NT2/D1 (cell line): Measurements from ENCODE around the gene PAK2.
"Not testable (repeated sequence)": the region's sequence is repeated elsewhere in the genome, so short reads cannot be mapped to it uniquely, and the experiment has no call there.

ENCODE experiments used
- DNase-seq: peaks from one replicate; pipeline ENCODE4 v3.0.0-alpha.2; 2011; ENCODE audit warnings: low read depth, low spot score
- H3K27me3 ChIP-seq: 2 replicates; pipeline ENCODE4 v1.6.0; 2011; ENCODE audit warnings: mild to moderate bottlenecking; ENCODE audit not compliant: insufficient read length, insufficient read depth
- H3K36me3 ChIP-seq: 2 replicates; pipeline ENCODE4 v1.6.1; 2011; ENCODE audit warnings: mild to moderate bottlenecking, low read length, mixed read lengths; ENCODE audit not compliant: insufficient read depth, insufficient read length
- H3K4me1 ChIP-seq: 2 replicates; pipeline ENCODE4 v1.5.1; 2011; ENCODE audit not compliant: insufficient read depth, insufficient read length
- H3K4me3 ChIP-seq: 2 replicates; pipeline ENCODE4 v1.5.1; 2011; ENCODE audit warnings: low read depth; ENCODE audit not compliant: insufficient read length
- H3K9ac ChIP-seq: 2 replicates; pipeline ENCODE4 v1.6.0; 2011; ENCODE audit warnings: low read depth; ENCODE audit not compliant: insufficient read length
- H3K9me3 ChIP-seq: 2 replicates; pipeline ENCODE4 v1.5.1; 2011; ENCODE audit warnings: mild to moderate bottlenecking, low read length; ENCODE audit not compliant: insufficient read depth
- SUZ12 ChIP-seq: IDR thresholded peaks from 2 replicates; pipeline ENCODE4 v1.6.1; 2011; ENCODE audit not compliant: insufficient read length, insufficient read depth; ENCODE audit errors: extremely low read depth
- YY1 ChIP-seq: IDR thresholded peaks from 2 replicates; pipeline ENCODE4 v1.6.1; 2011; ENCODE audit not compliant: insufficient read length, insufficient read depth
- ZNF274 ChIP-seq: IDR thresholded peaks from 2 replicates; pipeline ENCODE4 v1.6.1; 2011; ENCODE audit warnings: mild to moderate bottlenecking, low read depth, low read length

Gene PAK2

GRCh38 chr3:196740481-196741248 lies 1.0 kb downstream of the PAK2 start:
- Histone ChIP-seq H3K4me1 (no peaks in the 10 kb centered on the region), H3K9ac (peak overlapping the region; percentile 98), H3K36me3 (peaks cover 3% of the 10 kb centered on the region), H3K27me3 (no peaks in the 10 kb centered on the region), H3K9me3 (no peaks in the 10 kb centered on the region), H3K4me3 (peak overlapping the region; percentile 95)
- DNase-seq = peak; percentile 27
- TF ChIP-seq SUZ12 (no peak), YY1 (no peak), ZNF274 (no peak)

- Histone ChIP-seq H3K4me1 (no peaks in the 10 kb centered on the region), H3K36me3 (peaks cover 9% of the 10 kb centered on the region), H3K4me3 (peak overlapping the region; percentile 95), H3K27me3 (no peaks in the 10 kb centered on the region), H3K9ac (peak overlapping the region; percentile 98), H3K9me3 (no peaks in the 10 kb centered on the region)
- no peak for DNase-seq
- no peak for TF ChIP-seq YY1
- no peak for TF ChIP-seq SUZ12
- no peak for TF ChIP-seq ZNF274
These were observed 1.7 kb downstream of the PAK2 start for GRCh38 chr3:196741249-196741889.

GRCh38 chr3:196743569-196743968 lies 3.9 kb downstream of the PAK2 start:
- not testable (repeated sequence) for H3K9me3 ChIP-seq, H3K27me3 ChIP-seq, H3K4me1 ChIP-seq, H3K9ac ChIP-seq, H3K4me3 ChIP-seq, DNase-seq
- H3K36me3 ChIP-seq = peaks cover 15% of the 10 kb centered on the region

GRCh38 chr3:196749125-196749524 lies 9.5 kb downstream of the PAK2 start:
- Histone ChIP-seq H3K9ac (no peak overlapping the region), H3K4me3 (no peak overlapping the region), H3K36me3 (peaks cover 29% of the 10 kb centered on the region), H3K27me3 (no peaks in the 10 kb centered on the region), H3K4me1 (no peaks in the 10 kb centered on the region), H3K9me3 (0 out of 2 replicates have a peak, but pooled peaks cover under 1% of the 10 kb centered on the region)
- DNase-seq = no peak
- no peak for TF ChIP-seq SUZ12

- H3K9me3 ChIP-seq = peaks cover 38% of the 10 kb centered on the region
- H3K4me1 ChIP-seq = no peaks in the 10 kb centered on the region
- no peak overlapping the region for H3K9ac ChIP-seq
- TF ChIP-seq SUZ12 = no peak
- TF ChIP-seq ZNF274 = no peak
- no peak for TF ChIP-seq YY1
- no peak for DNase-seq
- H3K36me3 ChIP-seq = peaks cover 37% of the 10 kb centered on the region
- no peaks in the 10 kb centered on the region for H3K27me3 ChIP-seq
- H3K4me3 ChIP-seq = no peak overlapping the region
These were observed 13.5 kb downstream of the PAK2 start for GRCh38 chr3:196753201-196753600.

DNA sequence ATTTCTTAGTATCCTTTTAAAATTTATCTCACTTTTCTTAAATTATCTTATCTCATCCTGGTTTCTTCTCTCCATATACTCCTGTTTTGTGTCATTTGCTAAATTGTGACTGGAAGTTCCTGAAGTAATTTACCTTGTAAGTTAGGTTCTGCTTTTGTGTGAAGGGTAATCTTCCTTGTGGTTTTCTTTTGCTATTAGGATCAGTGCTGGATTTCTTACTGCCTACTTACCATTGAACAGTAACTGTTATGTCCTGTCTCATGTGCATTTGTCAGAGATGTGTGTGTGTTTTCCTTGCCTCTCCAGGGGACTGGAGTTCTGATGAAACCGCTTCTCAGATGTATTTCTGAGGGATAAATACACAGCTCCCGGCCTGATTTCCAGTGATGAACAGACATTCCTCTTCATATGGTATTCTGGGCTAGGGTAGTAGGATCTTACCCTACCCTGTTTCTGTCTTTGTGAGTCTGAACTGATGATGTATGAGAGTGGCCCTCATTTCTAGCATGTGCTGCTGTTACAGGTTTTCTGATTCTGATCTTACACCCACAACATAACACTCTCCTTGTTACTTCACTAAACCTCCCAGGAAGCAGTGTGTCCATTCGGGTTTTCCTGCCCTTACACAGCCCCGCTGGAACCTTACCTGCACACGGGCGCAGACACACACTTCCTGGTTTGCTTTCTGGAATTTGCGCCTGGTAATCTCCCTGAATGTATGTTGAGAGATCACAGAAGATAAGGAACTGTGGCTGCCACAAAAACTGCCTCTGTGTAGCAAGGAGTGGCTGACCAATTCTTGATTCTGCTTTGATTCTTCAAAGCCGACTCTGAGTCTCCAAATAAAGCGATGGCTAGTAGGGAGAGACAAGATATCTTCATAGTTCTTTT lies 14.7 kb downstream of the PAK2 start:
- TF ChIP-seq ZNF274 (no peak), SUZ12 (no peak), YY1 (no peak)
- Histone ChIP-seq H3K9ac (no peak overlapping the region), H3K9me3 (peaks cover 38% of the 10 kb centered on the region), H3K27me3 (no peaks in the 10 kb centered on the region), H3K4me3 (no peak overlapping the region), H3K36me3 (peaks cover 35% of the 10 kb centered on the region), H3K4me1 (no peaks in the 10 kb centered on the region)
- DNase-seq = no peak

DNA sequence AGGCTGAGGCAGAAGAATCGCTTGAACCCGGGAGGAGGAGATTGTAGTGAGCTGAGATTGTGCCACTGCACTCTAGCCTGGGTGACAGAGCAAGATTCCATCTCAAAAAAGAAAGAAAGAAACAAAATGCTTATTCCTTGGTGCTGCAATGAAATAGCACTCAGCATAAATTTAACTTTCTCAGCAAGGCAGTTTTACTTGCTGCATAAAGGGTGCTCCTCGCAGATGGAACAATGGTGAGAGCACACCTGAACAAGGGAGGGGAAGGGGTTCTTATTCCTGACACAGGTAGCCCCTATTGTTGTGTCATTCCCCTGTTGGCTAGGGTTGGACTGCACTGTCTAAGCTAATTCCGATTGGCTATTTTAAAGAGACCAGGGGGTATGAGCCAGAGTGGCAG lies 17.1 kb downstream of the PAK2 start:
- no peak for TF ChIP-seq SUZ12
- TF ChIP-seq ZNF274 = no peak
- TF ChIP-seq YY1 = no peak
- H3K9ac ChIP-seq = no peak overlapping the region
- peaks cover 28% of the 10 kb centered on the region for H3K36me3 ChIP-seq
- H3K4me1 ChIP-seq = no peaks in the 10 kb centered on the region
- no peaks in the 10 kb centered on the region for H3K27me3 ChIP-seq
- no peak for DNase-seq
- peaks cover 50% of the 10 kb centered on the region for H3K9me3 ChIP-seq
- no peak overlapping the region for H3K4me3 ChIP-seq
